HEK293T (cell line): ENCODE measurements around the gene DCTN5.

ENCODE experiments used
- CTCF ChIA-PET: fragments of 350-600 bp; formaldehyde crosslinking; extraction: SDS; loops from one replicate; lab custom pipeline; 2021; ENCODE audit warnings: antibody characterized with exemption, inconsistent platforms; lab: Yijun Ruan, JAX
- POLR2A ChIA-PET: fragments of 350-600 bp; formaldehyde crosslinking; extraction: SDS; loops from one replicate; lab custom pipeline; 2020; ENCODE audit warnings: antibody characterized with exemption, inconsistent platforms; lab: Yijun Ruan, JAX
- DNase-seq: peaks from one replicate; pipeline ENCODE4 v3.0.0; 2012; ENCODE audit warnings: mixed read lengths; ENCODE audit errors: extremely low spot score
- ARNT ChIP-seq: fragments of 450-650 bp; IDR thresholded peaks from 2 replicates; pipeline ENCODE4 v1.6.1; 2017; ENCODE audit warnings: mild to moderate bottlenecking
- BHLHE40 ChIP-seq: fragments of 450-650 bp; IDR thresholded peaks from 2 replicates; pipeline ENCODE4 v1.6.1; 2016; ENCODE audit warnings: mild to moderate bottlenecking, moderate library complexity, borderline replicate concordance
- CTBP1 ChIP-seq: fragments of 450-650 bp; IDR thresholded peaks from 2 replicates; pipeline ENCODE4 v1.6.1; 2016; ENCODE audit warnings: borderline replicate concordance
- ELF4 ChIP-seq: fragments of 450-650 bp; IDR thresholded peaks from 2 replicates; pipeline ENCODE4 v1.6.1; 2017; ENCODE audit warnings: antibody characterized with exemption
- FOXA1 ChIP-seq: fragments of 450-650 bp; IDR thresholded peaks from 2 replicates; pipeline ENCODE4 v1.6.1; 2016; ENCODE audit warnings: mild to moderate bottlenecking
- FOXK2 ChIP-seq: fragments of 450-650 bp; IDR thresholded peaks from 2 replicates; pipeline ENCODE4 v1.6.1; 2016; ENCODE audit warnings: mild to moderate bottlenecking
- FOXM1 ChIP-seq: fragments of 450-650 bp; IDR thresholded peaks from 2 replicates; pipeline ENCODE4 v1.6.1; 2017; ENCODE audit warnings: mild to moderate bottlenecking, borderline replicate concordance
- HDGF ChIP-seq: fragments of 450-650 bp; IDR thresholded peaks from 2 replicates; pipeline ENCODE4 v1.6.1; 2017; ENCODE audit warnings: antibody characterized with exemption, borderline replicate concordance
- L3MBTL2 ChIP-seq: fragments of 450-650 bp; conservative IDR thresholded peaks from 2 replicates; pipeline ENCODE4 v1.6.1; 2016; ENCODE audit warnings: mild to moderate bottlenecking
- LEF1 ChIP-seq: fragments of 450-650 bp; IDR thresholded peaks from 2 replicates; pipeline ENCODE4 v1.6.1; 2017; ENCODE audit warnings: mild to moderate bottlenecking, borderline replicate concordance
- NFRKB ChIP-seq: fragments of 450-650 bp; IDR thresholded peaks from 2 replicates; pipeline ENCODE4 v1.6.1; 2016; ENCODE audit warnings: mild to moderate bottlenecking, moderate library complexity
- PKNOX1 ChIP-seq: fragments of 450-650 bp; IDR thresholded peaks from 2 replicates; pipeline ENCODE4 v1.6.1; 2016
- SP1 ChIP-seq: fragments of 450-650 bp; IDR thresholded peaks from 2 replicates; pipeline ENCODE4 v1.6.1; 2017
- SUZ12 ChIP-seq: fragments of 450-650 bp; IDR thresholded peaks from 2 replicates; pipeline ENCODE4 v1.6.1; 2016; ENCODE audit warnings: mild to moderate bottlenecking
- TARDBP ChIP-seq: fragments of 450-650 bp; IDR thresholded peaks from 2 replicates; pipeline ENCODE4 v1.6.1; 2016
- ZNF384 ChIP-seq: fragments of 450-650 bp; IDR thresholded peaks from 2 replicates; pipeline ENCODE4 v1.6.1; 2016

The DCTN5 gene

GRCh38 chr16:23695756-23696155 is 54.5 kb downstream of the DCTN5 start:
- DNase-seq = no peak
- ChIA-PET POLR2A (no interaction called here), CTCF (no interaction called here)
- TF ChIP-seq SUZ12 (no peak), FOXA1 (no peak), CTBP1 (no peak), ZNF384 (no peak), ARNT (no peak), HDGF (no peak), FOXM1 (no peak), BHLHE40 (no peak), TARDBP (no peak), FOXK2 (no peak), L3MBTL2 (no peak), SP1 (no peak), PKNOX1 (no peak), NFRKB (no peak), ELF4 (no peak), LEF1 (no peak)

- DNase-seq = no peak
- ChIA-PET POLR2A (no interaction called here), CTCF (no interaction called here)
- no peak for TF ChIP-seq ELF4
- TF ChIP-seq CTBP1 = no peak
- TF ChIP-seq SP1 = no peak
- TF ChIP-seq L3MBTL2 = no peak
- no peak for TF ChIP-seq NFRKB
- no peak for TF ChIP-seq FOXA1
- no peak for TF ChIP-seq LEF1
- TF ChIP-seq HDGF = no peak
Measured at GRCh38 chr16:23699100-23699499, 57.8 kb downstream of the DCTN5 start.

DNA sequence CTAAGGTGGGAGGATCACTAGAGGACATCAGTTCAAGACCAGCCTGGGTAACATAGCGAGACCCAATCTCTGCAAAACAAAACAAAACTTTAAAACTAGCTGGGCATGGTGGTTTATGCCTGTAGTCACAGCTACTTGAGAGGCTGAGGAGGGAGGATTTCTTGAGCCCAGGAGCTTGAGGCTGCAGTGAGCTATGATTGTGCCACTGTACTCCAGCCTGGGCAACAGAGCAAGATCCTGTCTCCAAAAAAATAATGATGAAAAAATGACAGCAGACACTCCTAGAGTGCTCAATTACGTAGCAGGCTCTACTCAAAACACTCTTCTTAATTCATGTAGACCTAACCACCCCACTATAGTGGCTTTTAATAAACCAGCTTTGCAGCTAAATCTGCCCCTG is 58.8 kb downstream of the DCTN5 start:
- ChIA-PET CTCF (interaction anchor here (1.1 kb wide), 1 partner anchor 21 kb away, joined by 3 read pairs; no protein-coding TSS in a partner anchor), POLR2A (interaction anchor here (0.6 to 1.0 kb wide), 2 partner anchors 30 to 59 kb away, joined by 3 read pairs; partner anchors contain the start of genes DCTN5 and PALB2)
- DNase-seq = no peak
- TF ChIP-seq BHLHE40 = no peak
- no peak for TF ChIP-seq ZNF384
- TF ChIP-seq PKNOX1 = no peak
- no peak for TF ChIP-seq SUZ12
- TF ChIP-seq ELF4 = no peak
- no peak for TF ChIP-seq LEF1
- no peak for TF ChIP-seq L3MBTL2
- TF ChIP-seq FOXA1 = no peak

DNA sequence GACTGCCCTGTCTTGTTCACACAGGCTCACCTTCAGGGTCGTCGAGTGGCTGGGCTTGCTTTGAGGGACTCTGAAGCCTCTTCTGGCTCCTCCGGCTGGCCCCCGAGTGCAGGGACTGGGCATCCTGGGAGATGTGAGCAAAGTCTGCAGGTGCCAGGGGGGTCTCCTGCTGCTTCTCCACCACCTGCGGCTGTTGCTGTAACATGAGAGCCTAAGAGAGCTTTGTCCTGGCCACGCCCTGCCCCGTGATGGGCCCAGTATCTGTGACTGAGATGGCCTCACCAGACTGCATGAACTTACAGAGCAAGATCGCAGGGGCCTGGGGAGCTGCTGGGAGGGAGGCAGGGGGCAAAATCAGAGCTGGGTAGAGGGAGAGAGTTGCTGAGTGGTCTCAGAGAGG is 59.2 kb downstream of the DCTN5 start:
- no peak for DNase-seq
- ChIA-PET POLR2A (interaction anchor here (0.6 to 1.0 kb wide), 2 partner anchors 29 to 59 kb away, joined by 3 read pairs; partner anchors contain the start of genes DCTN5 and PALB2), CTCF (interaction anchor here (0.8 to 1.1 kb wide), 2 partner anchors 21 to 23 kb away, joined by 3 to 6 read pairs; no protein-coding TSS in a partner anchor)
- TF ChIP-seq L3MBTL2 = no peak
- TF ChIP-seq TARDBP = no peak
- TF ChIP-seq ZNF384 = no peak
- no peak for TF ChIP-seq ELF4
- no peak for TF ChIP-seq ARNT
- TF ChIP-seq PKNOX1 = no peak
- TF ChIP-seq SUZ12 = no peak
- TF ChIP-seq CTBP1 = no peak
- TF ChIP-seq NFRKB = no peak
- no peak for TF ChIP-seq LEF1
- no peak for TF ChIP-seq FOXM1
- TF ChIP-seq FOXK2 = no peak
- no peak for TF ChIP-seq FOXA1
- no peak for TF ChIP-seq BHLHE40
- no peak for TF ChIP-seq SP1
- TF ChIP-seq HDGF = no peak

DNA sequence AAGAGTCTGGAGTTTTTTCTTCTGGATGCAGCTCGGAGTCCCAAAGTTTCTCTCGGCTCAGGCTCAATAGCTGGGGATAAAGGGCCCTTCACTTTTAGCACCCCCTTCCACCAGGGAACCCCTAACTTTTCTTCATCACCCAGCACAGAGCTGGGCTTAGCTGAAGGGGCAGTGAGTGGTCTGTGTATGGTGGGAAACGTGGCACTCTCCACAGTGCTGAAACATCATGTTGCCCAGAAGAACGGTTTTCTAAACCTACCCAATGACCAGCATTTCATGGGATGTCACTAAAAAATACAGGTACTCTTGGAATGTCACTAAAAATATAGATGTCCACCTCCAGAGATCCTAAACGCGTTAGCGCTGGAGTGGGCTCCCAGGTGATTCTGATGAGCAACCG is 59.8 kb downstream of the DCTN5 start:
- POLR2A ChIA-PET = interaction anchor here (1.0 kb wide), 1 partner anchor 29 kb away, joined by 3 read pairs; no protein-coding TSS in a partner anchor
- CTCF ChIA-PET = interaction anchor here (0.7 to 1.1 kb wide), 3 partner anchors 8 to 23 kb away, joined by 3 to 6 read pairs (median 3); no protein-coding TSS in a partner anchor
- no peak for TF ChIP-seq PKNOX1
- TF ChIP-seq SP1 = no peak
- TF ChIP-seq ZNF384 = no peak
- no peak for TF ChIP-seq LEF1
- TF ChIP-seq FOXK2 = no peak
- TF ChIP-seq FOXA1 = no peak
- no peak for TF ChIP-seq HDGF
- no peak for TF ChIP-seq BHLHE40
- TF ChIP-seq FOXM1 = no peak
- no peak for TF ChIP-seq ARNT
- no peak for TF ChIP-seq TARDBP
- TF ChIP-seq CTBP1 = no peak
- no peak for DNase-seq

GRCh38 chr16:23702951-23703350 is 61.7 kb downstream of the DCTN5 start:
- TF ChIP-seq FOXM1 (no peak), ARNT (no peak)
- CTCF ChIA-PET = no interaction called here
- POLR2A ChIA-PET = no interaction called here
- no peak for DNase-seq
